Nephron progenitor cell (in vitro differentiated cells): ENCODE data around the gene EPB41L5.

ENCODE experiments used
- DNase-seq: peaks from one replicate; pipeline ENCODE4 v3.0.0; 2021
- H3K27ac Mint-ChIP-seq: 2 replicates; pipeline ENCODE4 v1.8.0; 2021; ENCODE audit warnings: mild to moderate bottlenecking, moderate library complexity, mixed read lengths
- H3K27me3 Mint-ChIP-seq: 2 replicates; pipeline ENCODE4 v1.8.0; 2021; ENCODE audit warnings: mild to moderate bottlenecking, low read depth, mixed read lengths; ENCODE audit not compliant: poor library complexity
- H3K36me3 Mint-ChIP-seq: 2 replicates; pipeline ENCODE4 v1.8.0; 2021; ENCODE audit warnings: low read depth, mixed read lengths
- H3K4me1 Mint-ChIP-seq: 2 replicates; pipeline ENCODE4 v1.8.0; 2021; ENCODE audit warnings: mixed read lengths
- H3K4me3 Mint-ChIP-seq: 2 replicates; pipeline ENCODE4 v1.8.0; 2021; ENCODE audit warnings: mild to moderate bottlenecking, moderate library complexity, mixed read lengths
- H3K9me3 Mint-ChIP-seq: 2 replicates; pipeline ENCODE4 v1.8.0; 2021; ENCODE audit warnings: mild to moderate bottlenecking, moderate library complexity, mixed read lengths
- TF ChIP-seq, protein P1 (sequence below): fragments of 200-600 bp; sonication (generic); IDR thresholded peaks from 2 replicates; pipeline ENCODE4 v1.5.0; 2021; ENCODE audit warnings: antibody characterized with exemption

EPB41L5 gene

DNA sequence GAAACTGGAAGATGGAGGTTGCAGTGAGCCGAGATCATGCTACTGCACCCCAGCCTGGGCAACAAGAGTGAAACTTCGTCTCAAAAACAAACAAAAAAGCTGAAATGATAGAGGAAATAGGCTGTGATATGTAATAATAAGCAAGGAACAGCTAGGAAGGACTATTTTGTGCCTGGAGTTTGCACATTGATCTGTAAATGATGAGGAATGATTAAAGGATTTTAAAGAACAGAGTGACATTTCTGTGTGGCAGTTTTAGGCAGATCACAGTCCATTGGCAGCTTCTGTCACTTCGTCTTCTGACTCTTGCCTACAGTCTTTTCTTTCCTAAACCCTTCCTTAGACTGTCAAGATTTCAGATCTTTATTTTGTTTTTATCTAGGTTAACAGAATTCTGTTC, 19.4 kb downstream of the EPB41L5 start:
- H3K36me3 Mint-ChIP-seq = peaks cover 40% of the 10 kb centered on the region
- peaks cover 36% of the 10 kb centered on the region for H3K4me1 Mint-ChIP-seq
- DNase-seq = no peak
- TF ChIP-seq, protein P1, sequence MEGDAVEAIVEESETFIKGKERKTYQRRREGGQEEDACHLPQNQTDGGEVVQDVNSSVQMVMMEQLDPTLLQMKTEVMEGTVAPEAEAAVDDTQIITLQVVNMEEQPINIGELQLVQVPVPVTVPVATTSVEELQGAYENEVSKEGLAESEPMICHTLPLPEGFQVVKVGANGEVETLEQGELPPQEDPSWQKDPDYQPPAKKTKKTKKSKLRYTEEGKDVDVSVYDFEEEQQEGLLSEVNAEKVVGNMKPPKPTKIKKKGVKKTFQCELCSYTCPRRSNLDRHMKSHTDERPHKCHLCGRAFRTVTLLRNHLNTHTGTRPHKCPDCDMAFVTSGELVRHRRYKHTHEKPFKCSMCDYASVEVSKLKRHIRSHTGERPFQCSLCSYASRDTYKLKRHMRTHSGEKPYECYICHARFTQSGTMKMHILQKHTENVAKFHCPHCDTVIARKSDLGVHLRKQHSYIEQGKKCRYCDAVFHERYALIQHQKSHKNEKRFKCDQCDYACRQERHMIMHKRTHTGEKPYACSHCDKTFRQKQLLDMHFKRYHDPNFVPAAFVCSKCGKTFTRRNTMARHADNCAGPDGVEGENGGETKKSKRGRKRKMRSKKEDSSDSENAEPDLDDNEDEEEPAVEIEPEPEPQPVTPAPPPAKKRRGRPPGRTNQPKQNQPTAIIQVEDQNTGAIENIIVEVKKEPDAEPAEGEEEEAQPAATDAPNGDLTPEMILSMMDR = no peak
- H3K27ac Mint-ChIP-seq = no peak overlapping the region
- no peaks in the 10 kb centered on the region for H3K27me3 Mint-ChIP-seq
- H3K9me3 Mint-ChIP-seq = peaks cover 1% of the 10 kb centered on the region
- H3K4me3 Mint-ChIP-seq = no peak overlapping the region

DNA sequence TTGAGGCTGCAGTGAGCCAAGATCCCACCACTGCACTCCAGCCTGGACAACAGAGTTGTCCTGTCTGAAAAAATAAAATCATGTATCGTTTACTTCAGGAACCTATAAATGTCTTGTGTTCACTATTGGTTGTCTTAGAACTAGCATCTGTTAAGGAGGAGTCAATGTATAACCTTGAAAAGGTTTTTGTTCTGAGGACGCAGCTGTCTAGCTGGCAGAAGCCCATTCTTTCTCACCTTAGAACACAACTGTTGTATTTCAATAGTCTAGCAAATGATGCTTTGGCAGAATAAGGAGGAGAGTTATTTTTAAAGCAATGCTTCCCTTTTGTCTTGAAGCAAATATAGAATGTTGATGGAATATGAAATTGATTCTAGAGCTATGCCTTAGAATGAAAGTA, 21.1 kb downstream of the EPB41L5 start:
- TF ChIP-seq, protein P1 = no peak
- H3K27me3 Mint-ChIP-seq = no peaks in the 10 kb centered on the region

DNA sequence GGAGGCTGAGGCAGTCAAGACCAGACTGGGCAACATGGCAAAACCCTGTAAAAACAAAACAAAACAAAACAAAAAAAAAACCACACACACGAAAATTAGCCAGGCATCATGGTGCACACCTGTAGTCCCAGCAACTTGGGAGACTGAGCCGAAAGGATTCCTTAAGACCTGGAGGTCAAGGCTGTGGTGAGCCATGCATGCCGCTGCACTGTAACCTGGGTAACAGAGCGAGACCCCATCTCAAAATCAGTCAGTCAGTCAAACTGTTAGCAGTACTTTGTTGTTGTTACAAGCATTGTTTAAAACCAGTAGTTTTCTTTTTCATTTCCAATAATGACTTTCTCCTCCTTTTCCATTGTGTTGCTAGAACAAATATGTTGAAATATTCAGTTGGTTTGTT, 21.7 kb downstream of the EPB41L5 start:
- peaks cover 8% of the 10 kb centered on the region for H3K9me3 Mint-ChIP-seq

More for the DNA sequence above, 21.1 kb downstream of the EPB41L5 start:
- Mint-ChIP-seq H3K36me3 (peaks cover 40% of the 10 kb centered on the region), H3K4me1 (peaks cover 31% of the 10 kb centered on the region), H3K27ac (no peak overlapping the region), H3K9me3 (peaks cover 5% of the 10 kb centered on the region), H3K4me3 (no peak overlapping the region)
- no peak for DNase-seq

DNA sequence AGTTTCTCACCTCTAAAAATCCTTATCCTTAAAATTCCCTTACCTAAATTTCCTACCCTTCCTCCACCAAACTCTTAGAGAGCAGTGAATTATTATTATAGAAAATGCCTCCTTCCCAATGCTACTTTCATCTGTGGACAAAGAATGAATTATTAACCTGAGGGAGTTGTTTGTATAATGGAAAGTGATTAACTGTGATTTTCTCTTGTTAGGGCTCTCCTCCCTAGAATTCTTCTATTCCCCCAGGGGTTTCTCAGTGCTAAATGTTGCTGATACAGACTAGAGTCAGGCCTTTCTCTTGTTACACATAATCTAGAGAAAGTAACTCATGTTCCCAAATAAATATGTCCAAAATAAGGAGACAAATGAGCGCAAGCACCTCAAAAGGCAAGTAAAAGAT, 23.3 kb downstream of the EPB41L5 start:
- Mint-ChIP-seq H3K4me3 (no peak overlapping the region), H3K36me3 (peaks cover 33% of the 10 kb centered on the region), H3K27ac (peak overlapping the region; percentile 52), H3K4me1 (peaks cover 31% of the 10 kb centered on the region), H3K27me3 (no peaks in the 10 kb centered on the region), H3K9me3 (peaks cover 8% of the 10 kb centered on the region)
- DNase-seq = no peak
- TF ChIP-seq, protein P1 = no peak

More for the DNA sequence above, 21.7 kb downstream of the EPB41L5 start:
- no peak overlapping the region for H3K27ac Mint-ChIP-seq
- H3K4me3 Mint-ChIP-seq = no peak overlapping the region
- DNase-seq = no peak
- H3K36me3 Mint-ChIP-seq = peaks cover 38% of the 10 kb centered on the region
- H3K4me1 Mint-ChIP-seq = peaks cover 31% of the 10 kb centered on the region
- TF ChIP-seq, protein P1 = no peak
- H3K27me3 Mint-ChIP-seq = no peaks in the 10 kb centered on the region

DNA sequence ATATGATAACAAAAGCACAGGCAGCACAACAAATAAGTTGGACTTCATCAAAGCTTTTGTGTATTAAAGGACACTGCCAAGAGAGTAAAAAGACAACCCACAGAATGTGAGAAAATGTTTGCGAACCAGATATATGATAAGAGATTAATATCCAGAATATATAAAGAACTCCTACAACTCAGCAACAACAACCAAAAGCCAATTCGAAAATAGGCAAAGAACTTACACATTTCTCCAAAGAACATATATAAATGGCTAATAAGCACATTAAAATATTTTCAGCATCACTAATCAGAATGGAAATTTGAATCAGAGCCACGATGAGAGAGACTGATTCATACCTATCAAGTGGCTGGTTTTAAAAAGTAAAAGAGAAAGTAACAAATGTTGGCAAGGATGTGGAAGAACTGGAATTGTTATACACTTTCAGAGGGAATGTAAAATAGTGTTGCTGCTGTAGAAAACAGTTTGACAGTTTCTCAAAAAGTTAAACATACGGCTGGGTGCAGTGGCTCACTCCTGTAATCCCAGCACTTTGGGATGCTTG, 25.2 kb downstream of the EPB41L5 start:
- H3K27ac Mint-ChIP-seq = no peak overlapping the region
- TF ChIP-seq, protein P1 = no peak
- no peaks in the 10 kb centered on the region for H3K27me3 Mint-ChIP-seq
- DNase-seq = no peak
- H3K36me3 Mint-ChIP-seq = peaks cover 45% of the 10 kb centered on the region
- no peak overlapping the region for H3K4me3 Mint-ChIP-seq
- H3K4me1 Mint-ChIP-seq = peaks cover 31% of the 10 kb centered on the region
- peaks cover 8% of the 10 kb centered on the region for H3K9me3 Mint-ChIP-seq

DNA sequence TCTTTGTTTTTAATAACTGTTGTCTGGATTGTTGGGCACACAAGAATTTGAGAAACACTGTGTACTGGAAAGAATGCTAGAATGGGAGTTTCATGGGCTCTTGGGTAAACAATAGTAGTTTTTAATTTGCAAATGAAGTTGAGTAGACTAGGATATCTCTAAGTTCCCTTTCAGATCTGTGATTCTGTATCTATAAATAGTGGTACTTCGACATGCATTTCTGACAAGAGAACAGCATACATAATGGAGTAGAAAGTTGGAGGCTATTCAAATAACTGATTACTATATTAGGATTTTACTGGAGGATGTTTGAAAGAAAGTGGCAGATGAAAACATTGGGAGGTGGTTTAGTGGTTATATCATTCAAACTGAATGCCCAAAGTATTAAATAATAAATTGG, 29.5 kb downstream of the EPB41L5 start:
- H3K4me1 Mint-ChIP-seq = no peaks in the 10 kb centered on the region
- H3K27me3 Mint-ChIP-seq = no peaks in the 10 kb centered on the region
- H3K4me3 Mint-ChIP-seq = no peak overlapping the region
- H3K36me3 Mint-ChIP-seq = peaks cover 77% of the 10 kb centered on the region
- TF ChIP-seq, protein P1 = no peak
- H3K9me3 Mint-ChIP-seq = peaks cover 38% of the 10 kb centered on the region
- DNase-seq = no peak
- no peak overlapping the region for H3K27ac Mint-ChIP-seq
